NT2/D1 (cell line): Measurements from ENCODE around the gene DCLK3.

Source experiments
- DNase-seq: peaks from one replicate; pipeline ENCODE4 v3.0.0-alpha.2; 2011; ENCODE audit warnings: low read depth, low spot score
- H3K27me3 ChIP-seq: 2 replicates; pipeline ENCODE4 v1.6.0; 2011; ENCODE audit warnings: mild to moderate bottlenecking; ENCODE audit not compliant: insufficient read length, insufficient read depth
- H3K36me3 ChIP-seq: 2 replicates; pipeline ENCODE4 v1.6.1; 2011; ENCODE audit warnings: mild to moderate bottlenecking, low read length, mixed read lengths; ENCODE audit not compliant: insufficient read depth, insufficient read length
- H3K4me1 ChIP-seq: 2 replicates; pipeline ENCODE4 v1.5.1; 2011; ENCODE audit not compliant: insufficient read depth, insufficient read length
- H3K4me3 ChIP-seq: 2 replicates; pipeline ENCODE4 v1.5.1; 2011; ENCODE audit warnings: low read depth; ENCODE audit not compliant: insufficient read length
- H3K9ac ChIP-seq: 2 replicates; pipeline ENCODE4 v1.6.0; 2011; ENCODE audit warnings: low read depth; ENCODE audit not compliant: insufficient read length
- H3K9me3 ChIP-seq: 2 replicates; pipeline ENCODE4 v1.5.1; 2011; ENCODE audit warnings: mild to moderate bottlenecking, low read length; ENCODE audit not compliant: insufficient read depth
- SUZ12 ChIP-seq: IDR thresholded peaks from 2 replicates; pipeline ENCODE4 v1.6.1; 2011; ENCODE audit not compliant: insufficient read length, insufficient read depth; ENCODE audit errors: extremely low read depth
- YY1 ChIP-seq: IDR thresholded peaks from 2 replicates; pipeline ENCODE4 v1.6.1; 2011; ENCODE audit not compliant: insufficient read length, insufficient read depth
- ZNF274 ChIP-seq: IDR thresholded peaks from 2 replicates; pipeline ENCODE4 v1.6.1; 2011; ENCODE audit warnings: mild to moderate bottlenecking, low read depth, low read length

The DCLK3 gene

GRCh38 chr3:36784138-36784635, 19.8 kb upstream of the DCLK3 start:
- TF ChIP-seq YY1 (no peak), SUZ12 (no peak), ZNF274 (no peak)

GRCh38 chr3:36777424-36778218, 13.3 kb upstream of the DCLK3 start:
- TF ChIP-seq SUZ12 (no peak), YY1 (no peak), ZNF274 (no peak)
- Histone ChIP-seq H3K4me1 (no peaks in the 10 kb centered on the region), H3K27me3 (no peaks in the 10 kb centered on the region), H3K36me3 (no peaks in the 10 kb centered on the region), H3K4me3 (no peak overlapping the region), H3K9ac (no peak overlapping the region), H3K9me3 (no peaks in the 10 kb centered on the region)
- DNase-seq, result no peak

More at GRCh38 chr3:36784138-36784635, 19.8 kb upstream of the DCLK3 start:
- Histone ChIP-seq H3K4me3 (no peak overlapping the region), H3K4me1 (no peaks in the 10 kb centered on the region), H3K9ac (no peak overlapping the region), H3K27me3 (no peaks in the 10 kb centered on the region), H3K9me3 (no peaks in the 10 kb centered on the region), H3K36me3 (no peaks in the 10 kb centered on the region)
- DNase-seq, result no peak

- Histone ChIP-seq H3K27me3 (no peaks in the 10 kb centered on the region), H3K4me3 (no peak overlapping the region), H3K9me3 (no peaks in the 10 kb centered on the region), H3K4me1 (no peaks in the 10 kb centered on the region), H3K9ac (no peak overlapping the region), H3K36me3 (no peaks in the 10 kb centered on the region)
- no peak for TF ChIP-seq YY1
- no peak for TF ChIP-seq SUZ12
- TF ChIP-seq ZNF274, result no peak
- DNase-seq, result no peak
Observed at GRCh38 chr3:36776436-36776835, 12.1 kb upstream of the DCLK3 start.

- H3K36me3 ChIP-seq, result no peaks in the 10 kb centered on the region
- no peak overlapping the region for H3K9ac ChIP-seq
- TF ChIP-seq YY1, result no peak
- no peak for TF ChIP-seq ZNF274
- TF ChIP-seq SUZ12, result no peak
- no peaks in the 10 kb centered on the region for H3K4me1 ChIP-seq
- no peaks in the 10 kb centered on the region for H3K27me3 ChIP-seq
- no peaks in the 10 kb centered on the region for H3K9me3 ChIP-seq
- H3K4me3 ChIP-seq, result no peak overlapping the region
- DNase-seq, result no peak
Observed at GRCh38 chr3:36774052-36774451, 9.7 kb upstream of the DCLK3 start.

- DNase-seq, result no peak
- Histone ChIP-seq H3K9ac (no peak overlapping the region), H3K27me3 (peaks cover 14% of the 10 kb centered on the region), H3K4me1 (no peaks in the 10 kb centered on the region), H3K36me3 (no peaks in the 10 kb centered on the region), H3K4me3 (no peak overlapping the region), H3K9me3 (no peaks in the 10 kb centered on the region)
- TF ChIP-seq YY1 (no peak), ZNF274 (no peak), SUZ12 (no peak)
Observed at GRCh38 chr3:36771931-36772330, 7.6 kb upstream of the DCLK3 start.

GRCh38 chr3:36769926-36770325, 5.6 kb upstream of the DCLK3 start:
- peaks cover 31% of the 10 kb centered on the region for H3K27me3 ChIP-seq

GRCh38 chr3:36765104-36765503, 751 bp upstream of the DCLK3 start:
- H3K9ac ChIP-seq, result no peak overlapping the region
- no peak for DNase-seq
- peaks cover 59% of the 10 kb centered on the region for H3K27me3 ChIP-seq
- no peaks in the 10 kb centered on the region for H3K36me3 ChIP-seq
- no peak for TF ChIP-seq YY1
- TF ChIP-seq ZNF274, result no peak
- no peaks in the 10 kb centered on the region for H3K4me1 ChIP-seq
- H3K4me3 ChIP-seq, result no peak overlapping the region
- no peaks in the 10 kb centered on the region for H3K9me3 ChIP-seq

More at GRCh38 chr3:36769926-36770325, 5.6 kb upstream of the DCLK3 start:
- no peaks in the 10 kb centered on the region for H3K36me3 ChIP-seq
- no peaks in the 10 kb centered on the region for H3K9me3 ChIP-seq
- no peaks in the 10 kb centered on the region for H3K4me1 ChIP-seq
- DNase-seq, result no peak
- H3K4me3 ChIP-seq, result no peak overlapping the region
- no peak for TF ChIP-seq ZNF274
- no peak for TF ChIP-seq SUZ12
- TF ChIP-seq YY1, result no peak
- H3K9ac ChIP-seq, result no peak overlapping the region
